Loucy (cell line): Measurements from ENCODE around the gene STIM1.

ENCODE experiments used
- H2AFZ ChIP-seq: fragments of 200-600 bp; sonication (generic); 2 replicates; pipeline ENCODE4 v1.6.0; 2016; ENCODE audit warnings: antibody characterized with exemption, mild to moderate bottlenecking, low read length, moderate library complexity
- H3F3A ChIP-seq: fragments of 200-600 bp; 2 replicates; pipeline ENCODE4 v1.6.0; 2016; ENCODE audit warnings: antibody characterized with exemption, low read depth, mild to moderate bottlenecking
- H3K27me3 ChIP-seq: fragments of 200-600 bp; sonication (generic); 2 replicates; pipeline ENCODE4 v1.6.1; 2014; ENCODE audit warnings: low read length, mild to moderate bottlenecking; ENCODE audit not compliant: insufficient read depth, poor library complexity, severe bottlenecking
- H3K36me3 ChIP-seq: fragments of 200-600 bp; sonication (generic); 2 replicates; pipeline ENCODE4 v1.6.1; 2016; ENCODE audit warnings: low read length; ENCODE audit not compliant: insufficient read depth
- H3K4me1 ChIP-seq: fragments of 200-600 bp; sonication (generic); 2 replicates; pipeline ENCODE4 v1.5.1; 2014; ENCODE audit warnings: low read length, mild to moderate bottlenecking; ENCODE audit not compliant: insufficient read depth, poor library complexity, severe bottlenecking
- H3K4me2 ChIP-seq: fragments of 200-600 bp; sonication (generic); 2 replicates; pipeline ENCODE4 v1.6.0; 2014; ENCODE audit warnings: antibody characterized with exemption, low read length, low read depth, mild to moderate bottlenecking; ENCODE audit not compliant: poor library complexity, severe bottlenecking
- H3K4me3 ChIP-seq: fragments of 200-600 bp; sonication (generic); 2 replicates; pipeline ENCODE4 v1.5.1; 2014; ENCODE audit warnings: low read length, mild to moderate bottlenecking, mixed read lengths; ENCODE audit not compliant: poor library complexity, severe bottlenecking
- H3K79me2 ChIP-seq: fragments of 200-600 bp; sonication (generic); 2 replicates; pipeline ENCODE4 v1.6.1; 2014; ENCODE audit warnings: low read length; ENCODE audit not compliant: insufficient read depth
- H3K9ac ChIP-seq: fragments of 200-600 bp; sonication (generic); 2 replicates; pipeline ENCODE4 v1.6.0; 2014; ENCODE audit warnings: mild to moderate bottlenecking, low read depth, low read length, moderate library complexity; ENCODE audit not compliant: poor library complexity, severe bottlenecking
- H3K9me2 ChIP-seq: fragments of 200-600 bp; sonication (generic); replicated peaks from 2 replicates; pipeline ENCODE4 v1.6.1; 2016; ENCODE audit warnings: low read depth, low read length, mixed read lengths
- H3K9me3 ChIP-seq: fragments of 200-600 bp; sonication (generic); 2 replicates; pipeline ENCODE4 v1.6.1; 2014; ENCODE audit warnings: mild to moderate bottlenecking, antibody characterized with exemption, low read length, low read depth; ENCODE audit not compliant: insufficient read depth
- H4K20me1 ChIP-seq: fragments of 200-600 bp; sonication (generic); 2 replicates; pipeline ENCODE4 v1.6.0; 2014; ENCODE audit warnings: antibody characterized with exemption, low read length, mild to moderate bottlenecking; ENCODE audit not compliant: insufficient read depth, poor library complexity, severe bottlenecking
- EZH2phosphoT487 ChIP-seq: fragments of 200-600 bp; IDR thresholded peaks from 2 replicates; pipeline ENCODE4 v1.6.1; 2018; ENCODE audit warnings: antibody characterized with exemption, mild to moderate bottlenecking, moderate library complexity, borderline replicate concordance
- TF ChIP-seq, protein P1 (sequence below): fragments of 200-600 bp; sonication (generic); conservative IDR thresholded peaks from 2 replicates; pipeline ENCODE4 v1.5.1; 2014; ENCODE audit warnings: mild to moderate bottlenecking, antibody characterized with exemption, low read length

The STIM1 gene

DNA sequence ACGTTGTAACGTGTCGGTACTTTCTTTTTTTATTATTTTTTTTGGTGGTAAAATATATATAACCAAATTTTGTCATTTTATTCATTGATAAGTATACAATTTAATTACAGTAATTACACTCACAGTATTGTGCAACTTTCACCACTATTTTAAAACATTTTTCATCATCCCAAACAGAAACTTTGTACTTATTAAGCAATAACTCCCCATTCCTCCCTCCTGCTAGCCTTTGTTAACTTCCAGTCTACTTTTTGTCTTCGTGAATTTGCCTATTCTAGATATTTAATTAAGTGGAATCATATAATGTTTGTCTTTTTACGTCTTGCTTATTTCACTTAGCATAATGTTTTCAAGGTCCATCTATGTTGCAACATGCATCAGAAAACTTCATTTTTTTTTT lies 58.5 kb downstream of the STIM1 start:
- H2AFZ ChIP-seq: no peak overlapping the region
- no peak overlapping the region for H3K9ac ChIP-seq
- H4K20me1 ChIP-seq: peaks cover 11% of the 10 kb centered on the region
- H3K27me3 ChIP-seq: no peaks in the 10 kb centered on the region
- peaks cover 92% of the 10 kb centered on the region for H3K79me2 ChIP-seq
- no peaks in the 10 kb centered on the region for H3K9me2 ChIP-seq
- no peaks in the 10 kb centered on the region for H3K9me3 ChIP-seq
- H3F3A ChIP-seq: no peaks in the 10 kb centered on the region
- TF ChIP-seq, protein P1, sequence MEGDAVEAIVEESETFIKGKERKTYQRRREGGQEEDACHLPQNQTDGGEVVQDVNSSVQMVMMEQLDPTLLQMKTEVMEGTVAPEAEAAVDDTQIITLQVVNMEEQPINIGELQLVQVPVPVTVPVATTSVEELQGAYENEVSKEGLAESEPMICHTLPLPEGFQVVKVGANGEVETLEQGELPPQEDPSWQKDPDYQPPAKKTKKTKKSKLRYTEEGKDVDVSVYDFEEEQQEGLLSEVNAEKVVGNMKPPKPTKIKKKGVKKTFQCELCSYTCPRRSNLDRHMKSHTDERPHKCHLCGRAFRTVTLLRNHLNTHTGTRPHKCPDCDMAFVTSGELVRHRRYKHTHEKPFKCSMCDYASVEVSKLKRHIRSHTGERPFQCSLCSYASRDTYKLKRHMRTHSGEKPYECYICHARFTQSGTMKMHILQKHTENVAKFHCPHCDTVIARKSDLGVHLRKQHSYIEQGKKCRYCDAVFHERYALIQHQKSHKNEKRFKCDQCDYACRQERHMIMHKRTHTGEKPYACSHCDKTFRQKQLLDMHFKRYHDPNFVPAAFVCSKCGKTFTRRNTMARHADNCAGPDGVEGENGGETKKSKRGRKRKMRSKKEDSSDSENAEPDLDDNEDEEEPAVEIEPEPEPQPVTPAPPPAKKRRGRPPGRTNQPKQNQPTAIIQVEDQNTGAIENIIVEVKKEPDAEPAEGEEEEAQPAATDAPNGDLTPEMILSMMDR: no peak
- no peak for TF ChIP-seq EZH2phosphoT487
- no peaks in the 10 kb centered on the region for H3K4me1 ChIP-seq
- H3K36me3 ChIP-seq: no peaks in the 10 kb centered on the region
- H3K4me2 ChIP-seq: no peak overlapping the region
- H3K4me3 ChIP-seq: no peak overlapping the region

DNA sequence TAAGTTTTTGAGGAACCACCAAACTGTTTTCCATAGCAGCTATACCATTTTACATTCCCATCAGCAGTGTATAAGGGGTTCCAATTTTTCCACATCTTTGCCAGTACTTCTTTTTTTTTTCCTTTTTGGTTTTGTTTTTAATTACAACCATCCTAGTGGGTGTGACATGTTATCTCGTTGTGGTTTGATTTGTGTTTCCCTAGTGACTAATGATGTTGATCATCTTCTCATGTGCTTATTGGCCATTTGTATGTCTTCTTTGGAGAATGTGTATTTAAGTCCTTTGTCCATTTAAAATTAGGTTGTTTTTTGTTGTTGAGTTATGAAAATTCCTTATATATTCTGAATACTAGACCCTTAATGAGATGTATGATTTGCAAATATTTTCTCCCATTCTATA lies 59.3 kb downstream of the STIM1 start:
- no peaks in the 10 kb centered on the region for H3K9me2 ChIP-seq
- no peak overlapping the region for H3K9ac ChIP-seq
- no peak overlapping the region for H3K4me2 ChIP-seq
- TF ChIP-seq EZH2phosphoT487: no peak
- TF ChIP-seq, protein P1: no peak
- no peak overlapping the region for H3K4me3 ChIP-seq
- H3F3A ChIP-seq: no peaks in the 10 kb centered on the region
- no peaks in the 10 kb centered on the region for H3K27me3 ChIP-seq
- H3K79me2 ChIP-seq: peaks cover 93% of the 10 kb centered on the region
- peaks cover 5% of the 10 kb centered on the region for H3K4me1 ChIP-seq
- H4K20me1 ChIP-seq: peaks cover 11% of the 10 kb centered on the region
- H2AFZ ChIP-seq: no peak overlapping the region
- no peaks in the 10 kb centered on the region for H3K9me3 ChIP-seq
- H3K36me3 ChIP-seq: no peaks in the 10 kb centered on the region

DNA sequence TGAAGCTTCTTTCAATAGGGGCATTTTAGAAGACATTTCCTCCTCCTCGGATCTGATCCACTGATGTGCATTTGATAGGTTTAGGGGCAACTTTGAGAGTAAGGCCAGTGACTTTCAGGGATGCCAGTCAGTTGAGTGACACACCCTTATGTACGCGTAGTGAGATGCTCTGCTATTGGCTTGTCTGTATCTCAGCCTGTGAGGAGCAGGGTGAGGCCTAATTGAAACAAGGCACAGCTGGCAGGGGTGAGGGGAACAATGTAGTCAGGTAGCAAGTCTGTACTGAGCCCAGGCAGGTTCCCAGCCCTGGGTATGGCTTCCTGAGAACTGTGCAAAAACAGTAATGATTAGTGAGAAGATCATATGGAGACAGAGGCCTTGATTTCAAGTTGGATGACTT lies 61.5 kb downstream of the STIM1 start:
- Histone ChIP-seq H3K27me3 (no peaks in the 10 kb centered on the region), H4K20me1 (peaks cover 11% of the 10 kb centered on the region), H3K4me1 (peaks cover 9% of the 10 kb centered on the region), H3K9me3 (no peaks in the 10 kb centered on the region; the same call in 1 of the 2 replicates), H3K9ac (no peak overlapping the region), H3K4me2 (no peak overlapping the region), H3F3A (no peaks in the 10 kb centered on the region), H3K79me2 (peaks cover 91% of the 10 kb centered on the region), H2AFZ (no peak overlapping the region), H3K9me2 (no peaks in the 10 kb centered on the region), H3K36me3 (0 out of 2 replicates have a peak, but pooled peaks cover 3% of the 10 kb centered on the region), H3K4me3 (no peak overlapping the region)
- TF ChIP-seq, protein P1: no peak
- TF ChIP-seq EZH2phosphoT487: no peak
